Activated CD8-positive, alpha-beta T cell treated with anti-CD3 and anti-CD28 coated beads for 36 hours (primary cell): ENCODE measurements around the gene CCDC154. TPM values are rescaled to one million over a fixed set of nuclear protein-coding genes. Genes with fewer than 3 reads are reported as not detected.

Experiments used
- ATAC-seq: fragments of 200-7000 bp; cut with Tn5 transposase; one replicate; pipeline ENCODE4 v1.10.0; 2021; ENCODE audit warnings: mild to moderate bottlenecking, moderate library complexity
- CTCF ChIA-PET: fragments of 350-600 bp; sonication (Branson Sonifier 250); formaldehyde crosslinking; loops from one replicate; lab custom pipeline; 2021; ENCODE audit warnings: antibody characterized with exemption; lab: Charles Lee
- POLR2A ChIA-PET: fragments of 350-600 bp; sonication (Branson Sonifier 250); formaldehyde crosslinking; loops from one replicate; lab custom pipeline; 2021; ENCODE audit warnings: antibody characterized with exemption; lab: Charles Lee
- DNase-seq: peaks from one replicate; pipeline ENCODE4 v3.0.0-alpha.2; 2020
- H3K27ac Mint-ChIP-seq: one replicate; pipeline ENCODE4 v1.8.0; 2021; ENCODE audit warnings: mild to moderate bottlenecking, mixed read lengths
- H3K27me3 Mint-ChIP-seq: one replicate; pipeline ENCODE4 v1.8.0; 2021; ENCODE audit warnings: mixed read lengths
- H3K36me3 Mint-ChIP-seq: one replicate; pipeline ENCODE4 v1.8.0; 2021; ENCODE audit warnings: low read depth, mixed read lengths
- H3K4me1 Mint-ChIP-seq: one replicate; pipeline ENCODE4 v1.8.0; 2021; ENCODE audit warnings: low read depth, mixed read lengths
- H3K4me3 Mint-ChIP-seq: one replicate; pipeline ENCODE4 v1.8.0; 2021; ENCODE audit warnings: mild to moderate bottlenecking, moderate library complexity, mixed read lengths
- H3K9me3 Mint-ChIP-seq: one replicate; pipeline ENCODE4 v1.8.0; 2021; ENCODE audit warnings: mixed read lengths
- CTCF ChIP-seq: fragments of 200-600 bp; IDR thresholded peaks from one replicate; pipeline ENCODE4 v1.8.0; 2022; ENCODE audit warnings: antibody characterized with exemption, mild to moderate bottlenecking
- intact Hi-C: fragments of 100-400 bp; cut with micrococcal nuclease; formaldehyde crosslinking; loops from one replicate; pipeline ENCODE4 v1.10.0; 2022
- total RNA-seq, 2 experiments: library from RNA; stranded (reverse); gene quantifications; one replicate each; pipeline ENCODE4 v1.2.3, GENCODE V29; 2021

The CCDC154 gene, protein sequence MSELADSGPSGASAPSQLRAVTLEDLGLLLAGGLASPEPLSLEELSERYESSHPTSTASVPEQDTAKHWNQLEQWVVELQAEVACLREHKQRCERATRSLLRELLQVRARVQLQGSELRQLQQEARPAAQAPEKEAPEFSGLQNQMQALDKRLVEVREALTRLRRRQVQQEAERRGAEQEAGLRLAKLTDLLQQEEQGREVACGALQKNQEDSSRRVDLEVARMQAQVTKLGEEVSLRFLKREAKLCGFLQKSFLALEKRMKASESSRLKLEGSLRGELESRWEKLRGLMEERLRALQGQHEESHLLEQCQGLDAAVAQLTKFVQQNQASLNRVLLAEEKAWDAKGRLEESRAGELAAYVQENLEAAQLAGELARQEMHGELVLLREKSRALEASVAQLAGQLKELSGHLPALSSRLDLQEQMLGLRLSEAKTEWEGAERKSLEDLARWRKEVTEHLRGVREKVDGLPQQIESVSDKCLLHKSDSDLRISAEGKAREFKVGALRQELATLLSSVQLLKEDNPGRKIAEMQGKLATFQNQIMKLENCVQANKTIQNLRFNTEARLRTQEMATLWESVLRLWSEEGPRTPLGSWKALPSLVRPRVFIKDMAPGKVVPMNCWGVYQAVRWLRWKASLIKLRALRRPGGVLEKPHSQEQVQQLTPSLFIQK
- total RNA-seq = 1 to 10 TPM; 1.3 to 1.4 TPM

- H3K4me3 Mint-ChIP-seq = no peak within 1 kb of the TSS
- intact Hi-C loops = no loop called here
- no peak for TF ChIP-seq CTCF
- no peaks in the 10 kb centered on the region for H3K4me1 Mint-ChIP-seq
- DNase-seq = no peak
- ChIA-PET CTCF (interaction anchor here (1.1 kb wide), 1 partner anchor 128 kb away, joined by 3 read pairs; no protein-coding TSS in a partner anchor), POLR2A (interaction anchor here (1.3 kb wide), 1 partner anchor 15 kb away, joined by 3 read pairs; no protein-coding TSS in a partner anchor)
- no peak within 1 kb of the TSS for H3K27ac Mint-ChIP-seq
- no peaks in the 10 kb centered on the region for H3K27me3 Mint-ChIP-seq
- H3K36me3 Mint-ChIP-seq = no peaks in the 10 kb centered on the region
- no peak for ATAC-seq
- H3K9me3 Mint-ChIP-seq = no peaks in the 10 kb centered on the region
Measured at GRCh38 chr16:1443980-1444729, at the start of gene CCDC154. CCDC154 (minus strand) TSS chr16:1444556; CDS start chr16:1444322, 234 bp downstream.

DNA sequence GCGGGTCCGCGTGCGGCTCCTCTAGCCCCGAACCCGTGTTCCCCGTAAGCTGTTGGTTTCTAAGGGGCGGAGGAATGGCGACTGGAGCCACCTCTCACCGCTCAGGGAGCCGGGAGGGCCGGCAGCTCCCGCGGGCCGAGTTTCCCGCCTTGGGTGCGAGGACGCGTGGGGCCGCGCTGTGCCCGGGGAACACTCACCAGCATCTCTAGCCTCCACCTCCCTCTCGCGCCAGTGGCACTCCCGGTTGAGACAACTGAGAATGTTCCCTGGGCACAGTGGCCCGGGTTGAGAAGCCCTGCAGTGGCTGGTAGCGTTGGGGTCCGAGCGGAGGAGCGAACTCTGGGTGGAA lies 49.4 kb upstream of the CCDC154 start:
- ATAC-seq (peak; percentile 16), DNase-seq (peak; percentile 13)
- intact Hi-C loops = no loop called here

GRCh38 chr16:1492923-1493745 lies 48.8 kb upstream of the CCDC154 start, which contains the start of gene TELO2:
TELO2 (plus strand) TSS chr16:1493360; CDS start chr16:1494282, 922 bp downstream.
- TF ChIP-seq CTCF = no peak
- DNase-seq = peak; percentile 85
- Mint-ChIP-seq H3K27ac (peak within 1 kb of the TSS; percentile 99), H3K27me3 (no peaks in the 10 kb centered on the region), H3K9me3 (no peaks in the 10 kb centered on the region), H3K36me3 (peaks cover 8% of the 10 kb centered on the region), H3K4me1 (peaks cover 10% of the 10 kb centered on the region), H3K4me3 (peak within 1 kb of the TSS; percentile 93)
- intact Hi-C loops = no loop called here
- ATAC-seq = peak; percentile 93
- ChIA-PET POLR2A (interaction anchor here (0.9 to 3.4 kb wide), 11 partner anchors 10 to 114 kb away, joined by 3 to 15 read pairs (median 6); partner anchors contain the start of genes TMEM204 and UQCC4), CTCF (no interaction called here)

More for the DNA sequence above, 49.4 kb upstream of the CCDC154 start:
- peaks cover 10% of the 10 kb centered on the region for H3K4me1 Mint-ChIP-seq
- peak overlapping the region; percentile 93 for H3K4me3 Mint-ChIP-seq
- no peaks in the 10 kb centered on the region for H3K27me3 Mint-ChIP-seq
- CTCF ChIA-PET = interaction anchor here (0.9 kb wide), 1 partner anchor 116 kb away, joined by 3 read pairs; no protein-coding TSS in a partner anchor
- H3K27ac Mint-ChIP-seq = peak overlapping the region; percentile 86
- no peak for TF ChIP-seq CTCF
- peaks cover 10% of the 10 kb centered on the region for H3K36me3 Mint-ChIP-seq
- no peaks in the 10 kb centered on the region for H3K9me3 Mint-ChIP-seq
- POLR2A ChIA-PET = interaction anchor here (0.9 to 3.4 kb wide), 9 partner anchors 10 to 115 kb away, joined by 3 to 15 read pairs (median 6); partner anchors contain the start of genes TMEM204 and UQCC4

- Mint-ChIP-seq H3K36me3 (peaks cover 7% of the 10 kb centered on the region), H3K4me1 (peaks cover 10% of the 10 kb centered on the region), H3K27me3 (no peaks in the 10 kb centered on the region), H3K9me3 (no peaks in the 10 kb centered on the region), H3K27ac (peak overlapping the region; percentile 99), H3K4me3 (peak overlapping the region; percentile 93)
- ChIA-PET CTCF (no interaction called here), POLR2A (interaction anchor here (0.9 to 3.4 kb wide), 13 partner anchors 10 to 472 kb away, joined by 3 to 15 read pairs (median 4); partner anchors contain the start of genes RPS2, TMEM204 and UQCC4)
- no peak for DNase-seq
- no peak for TF ChIP-seq CTCF
- no peak for ATAC-seq
- intact Hi-C loops = no loop called here
Measured at GRCh38 chr16:1492082-1492922, 47.9 kb upstream of the CCDC154 start.
